ENCODE data around the gene PTK6.
"Not testable (repeated sequence)": the region's sequence is repeated elsewhere in the genome, so short reads cannot be mapped to it uniquely, and the experiment has no call there.

The PTK6 gene

DNA sequence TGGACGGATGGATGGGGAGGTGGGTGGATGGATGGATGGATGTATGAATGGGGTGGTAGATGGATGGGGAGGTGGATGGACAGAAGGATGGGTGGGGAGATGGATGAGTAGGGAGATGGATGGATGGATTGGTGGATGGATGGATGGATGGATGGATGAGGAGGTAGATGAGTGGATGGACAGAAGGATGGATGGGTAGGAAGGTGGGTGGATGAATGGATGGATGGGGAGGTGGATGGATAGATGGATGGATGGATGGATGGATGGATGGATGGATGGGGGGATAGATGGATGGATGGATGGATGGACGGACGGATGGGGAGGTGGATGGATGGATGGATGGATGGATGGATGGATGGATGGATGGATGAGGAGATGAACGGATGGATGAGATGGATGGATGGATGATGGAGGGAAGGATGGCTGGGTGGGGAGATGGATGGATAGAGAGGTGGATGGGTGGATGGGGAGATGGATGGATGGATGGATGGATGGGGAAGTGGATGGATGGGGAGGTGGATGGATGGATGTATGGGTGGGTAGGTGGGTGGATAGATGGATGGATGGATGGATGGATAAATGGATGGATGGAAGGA, 45.4 kb downstream of the PTK6 start:
- no peak for DNase-seq

GRCh38 chr20:63491078-63491477, 46.1 kb downstream of the PTK6 start:
- DNase-seq: no peak

- no peak for DNase-seq
Measured at GRCh38 chr20:63490416-63490815, 46.8 kb downstream of the PTK6 start.

DNA sequence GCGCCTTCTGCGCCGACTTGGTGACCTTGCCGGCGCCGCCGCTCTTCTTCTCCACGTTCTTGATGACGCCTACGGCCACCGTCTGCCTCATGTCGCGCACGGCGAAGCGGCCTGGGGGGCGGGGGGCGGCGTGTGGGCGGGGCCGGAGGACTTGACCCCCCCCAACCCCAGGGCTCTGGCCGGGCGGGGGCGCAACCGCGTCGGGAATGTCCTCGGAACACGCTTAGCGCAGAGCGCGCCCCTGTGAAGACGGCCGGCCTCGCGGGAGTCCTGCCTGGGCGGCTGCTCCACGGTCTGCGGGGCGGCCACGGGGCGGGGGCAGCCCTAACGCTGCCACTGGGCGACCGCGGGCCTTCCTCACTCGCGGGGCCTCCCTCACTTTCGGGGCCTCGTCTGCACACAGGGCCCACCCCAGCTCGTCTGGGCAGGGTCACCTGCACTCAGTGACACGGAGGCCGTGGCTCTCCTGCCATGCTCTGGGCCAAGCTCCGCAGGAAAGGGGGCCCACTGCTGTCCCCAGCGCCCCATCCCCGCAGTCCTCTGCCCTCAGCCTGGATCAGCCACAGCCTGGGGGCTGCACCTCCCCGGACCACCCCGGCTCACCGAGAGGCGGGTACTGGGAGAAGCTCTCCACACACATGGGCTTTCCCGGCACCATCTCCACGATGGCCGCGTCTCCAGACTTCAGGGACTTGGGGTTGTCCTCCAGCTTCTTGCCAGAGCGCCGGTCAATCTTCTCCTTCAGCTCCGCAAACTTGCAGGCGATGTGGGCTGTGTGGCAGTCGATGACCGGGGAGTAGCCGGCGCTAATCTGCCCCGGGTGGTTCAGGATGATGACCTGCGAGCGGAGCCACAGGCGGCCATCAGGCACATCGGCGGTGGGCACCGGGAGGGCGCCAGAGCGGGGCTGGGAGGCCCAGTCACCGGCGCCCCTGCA, 48.6 kb downstream of the PTK6 start:
- no peak for DNase-seq

GRCh38 chr20:63487781-63488241, 49.4 kb downstream of the PTK6 start:
- DNase-seq: no peak

DNA sequence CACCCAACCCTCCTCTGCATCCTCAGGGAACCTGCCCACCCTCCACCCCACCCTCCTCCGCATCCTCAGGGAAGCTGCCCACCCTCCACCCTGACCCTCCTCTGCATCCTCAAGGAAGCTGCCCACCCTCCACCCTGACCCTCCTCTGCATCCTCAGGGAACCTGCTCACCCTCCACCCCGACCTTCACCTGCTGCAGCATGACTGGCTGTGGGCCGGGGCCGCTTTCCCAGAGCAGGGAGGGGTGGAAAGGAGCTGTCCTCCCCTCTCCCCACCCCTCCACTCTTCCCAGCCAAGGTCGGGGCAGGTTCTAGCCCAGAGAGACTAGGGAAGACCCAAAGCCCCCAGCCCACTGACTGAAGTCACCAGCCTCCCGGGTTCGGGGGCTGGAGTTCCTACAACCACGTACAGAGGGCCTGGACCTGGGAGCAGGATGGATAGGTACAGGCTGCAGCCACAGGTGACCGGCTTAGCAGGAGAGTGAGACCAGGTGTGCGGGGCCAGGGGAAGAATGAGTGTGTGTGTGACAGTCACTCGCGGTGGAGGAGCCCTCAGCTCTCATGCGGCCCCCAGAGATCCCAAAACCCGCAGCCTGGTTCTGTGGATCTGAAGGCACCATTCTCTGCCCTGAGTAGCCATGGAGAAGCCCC, 49.9 kb downstream of the PTK6 start:
- no peak for DNase-seq

DNA sequence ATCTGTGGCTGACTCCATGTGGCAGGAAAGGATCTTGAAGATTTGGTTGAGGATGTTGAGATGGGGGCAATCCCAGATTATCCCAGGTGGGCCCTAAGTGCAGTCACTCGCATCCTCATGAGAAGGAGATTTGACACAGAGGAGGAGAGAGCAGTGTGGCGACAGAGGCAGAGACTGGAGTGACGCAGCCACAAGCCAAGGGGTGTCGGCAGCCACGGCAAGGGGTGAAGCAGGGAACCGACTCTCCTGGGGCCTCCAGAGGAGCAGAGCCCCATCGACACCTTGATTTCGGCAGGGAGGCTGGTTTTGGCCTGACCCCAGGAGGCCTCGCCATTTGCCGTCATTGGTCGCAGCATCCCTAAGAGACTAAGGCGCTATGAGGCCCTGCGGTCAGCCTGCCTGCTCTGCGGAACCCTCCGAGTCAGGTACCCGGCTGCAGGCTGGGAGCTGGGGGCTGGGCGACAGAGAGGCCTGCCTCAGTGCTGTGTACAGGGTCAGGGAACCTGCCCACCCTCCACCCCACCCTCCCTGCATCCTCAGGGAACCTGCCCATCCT, 50.8 kb downstream of the PTK6 start:
- no peak for DNase-seq

GRCh38 chr20:63484651-63485403, 52.3 kb downstream of the PTK6 start:
- no peak for DNase-seq

DNA sequence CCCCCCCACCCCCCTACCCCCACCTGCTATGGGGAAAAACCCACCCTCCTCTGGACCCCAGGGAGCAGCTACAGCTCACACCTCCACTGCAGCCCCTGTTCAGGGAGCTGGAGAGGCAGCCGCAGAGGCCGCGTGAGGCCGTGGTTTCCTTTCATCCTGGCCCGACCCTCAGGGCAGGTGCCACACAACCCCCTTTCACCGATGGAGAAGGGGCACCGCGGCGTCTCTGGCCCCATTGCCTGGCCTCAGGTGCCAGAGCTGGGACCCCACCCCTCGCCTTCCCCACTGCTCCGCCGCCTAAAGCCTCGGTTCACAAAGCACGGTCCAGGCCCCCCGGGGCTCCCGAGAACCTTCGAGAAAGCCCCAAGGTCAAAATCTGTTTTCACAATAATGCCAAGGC, 52.9 kb downstream of the PTK6 start:
- DNase-seq: no peak

DNA sequence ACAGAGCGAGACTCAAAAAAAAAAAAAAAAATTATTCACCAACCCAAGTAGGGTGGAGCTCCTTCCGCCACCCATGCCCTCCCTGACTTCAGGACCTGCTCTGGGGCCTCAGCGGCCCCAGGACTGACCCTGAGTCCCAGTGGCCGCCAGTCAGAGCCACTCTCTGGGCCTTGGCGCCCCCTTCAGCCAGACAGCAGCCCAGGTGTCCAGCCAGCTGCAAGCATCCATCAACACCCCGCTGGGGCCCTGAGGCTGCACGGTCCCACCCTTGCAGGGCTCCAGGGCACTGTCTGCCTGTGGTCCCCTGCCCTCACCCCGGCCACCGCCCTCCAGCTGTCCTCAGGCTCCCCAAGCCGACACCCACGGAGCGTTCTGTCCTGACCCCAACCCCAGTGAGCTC, 53.3 kb downstream of the PTK6 start:
- DNase-seq: no peak

DNA sequence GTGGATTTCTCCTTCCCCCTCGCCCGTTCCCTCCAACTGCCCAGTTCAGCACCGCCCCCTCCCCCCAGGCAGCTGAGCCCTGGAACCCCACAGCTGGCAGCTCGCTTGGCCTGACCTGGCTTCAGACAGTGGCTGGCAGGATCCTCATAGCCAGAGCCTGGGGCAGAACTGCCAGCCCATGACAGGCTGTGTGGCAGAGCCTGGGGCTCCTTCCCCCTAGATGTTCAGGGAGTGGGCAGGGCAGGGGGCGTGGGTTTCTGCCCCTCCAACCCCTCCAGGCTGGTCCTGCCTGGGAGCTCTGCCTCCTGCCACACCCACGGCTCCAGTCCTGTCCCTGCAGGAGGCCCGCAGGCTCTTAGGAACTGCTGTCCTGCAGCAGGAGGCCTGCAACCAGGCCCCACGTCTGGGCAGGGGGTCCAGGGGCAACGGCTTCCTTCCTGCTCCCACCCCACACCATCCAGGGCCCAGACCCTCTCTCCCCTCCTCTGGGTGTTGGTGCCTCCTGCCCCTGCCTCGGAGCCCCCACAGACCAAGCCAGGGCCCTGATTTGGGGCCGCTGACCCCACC, 55.1 kb downstream of the PTK6 start:
- no peak for DNase-seq

GRCh38 chr20:63481503-63481902, 55.7 kb downstream of the PTK6 start:
- DNase-seq: no peak

DNA sequence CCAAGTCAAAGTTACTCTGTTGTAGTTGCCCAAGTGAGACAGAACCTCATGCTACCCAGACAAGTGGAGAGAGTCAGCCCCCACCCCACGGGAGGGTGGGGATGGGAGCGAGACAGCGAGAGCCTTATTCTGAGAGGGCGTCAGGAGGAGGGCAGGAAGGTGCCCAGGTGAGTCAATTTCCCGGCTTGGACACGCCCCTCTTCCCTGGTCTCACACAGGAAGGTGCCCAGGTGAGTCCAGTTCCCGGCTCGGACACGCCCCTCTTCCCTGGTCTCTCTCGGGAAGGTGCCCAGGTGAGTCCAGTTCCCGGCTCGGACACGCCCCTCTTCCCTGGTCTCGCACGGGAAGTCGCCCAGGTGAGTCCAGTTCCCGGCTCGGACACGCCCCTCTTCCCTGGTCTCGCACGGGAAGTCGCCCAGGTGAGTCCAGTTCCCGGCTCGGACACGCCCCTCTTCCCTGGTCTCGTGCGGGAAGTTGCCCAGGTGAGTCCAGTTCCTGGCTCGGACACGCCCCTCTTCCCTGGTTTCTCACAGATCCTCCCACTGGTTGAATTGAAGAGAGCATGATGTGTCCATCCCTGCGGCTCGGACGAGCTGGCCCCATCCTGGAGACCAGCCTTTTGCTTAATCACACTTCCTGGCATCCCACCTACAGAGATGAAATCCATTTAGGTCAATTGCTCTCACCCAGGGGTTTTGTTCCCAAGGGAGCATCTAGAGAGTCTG, 57.3 kb downstream of the PTK6 start:
- not testable (repeated sequence) for DNase-seq

DNA sequence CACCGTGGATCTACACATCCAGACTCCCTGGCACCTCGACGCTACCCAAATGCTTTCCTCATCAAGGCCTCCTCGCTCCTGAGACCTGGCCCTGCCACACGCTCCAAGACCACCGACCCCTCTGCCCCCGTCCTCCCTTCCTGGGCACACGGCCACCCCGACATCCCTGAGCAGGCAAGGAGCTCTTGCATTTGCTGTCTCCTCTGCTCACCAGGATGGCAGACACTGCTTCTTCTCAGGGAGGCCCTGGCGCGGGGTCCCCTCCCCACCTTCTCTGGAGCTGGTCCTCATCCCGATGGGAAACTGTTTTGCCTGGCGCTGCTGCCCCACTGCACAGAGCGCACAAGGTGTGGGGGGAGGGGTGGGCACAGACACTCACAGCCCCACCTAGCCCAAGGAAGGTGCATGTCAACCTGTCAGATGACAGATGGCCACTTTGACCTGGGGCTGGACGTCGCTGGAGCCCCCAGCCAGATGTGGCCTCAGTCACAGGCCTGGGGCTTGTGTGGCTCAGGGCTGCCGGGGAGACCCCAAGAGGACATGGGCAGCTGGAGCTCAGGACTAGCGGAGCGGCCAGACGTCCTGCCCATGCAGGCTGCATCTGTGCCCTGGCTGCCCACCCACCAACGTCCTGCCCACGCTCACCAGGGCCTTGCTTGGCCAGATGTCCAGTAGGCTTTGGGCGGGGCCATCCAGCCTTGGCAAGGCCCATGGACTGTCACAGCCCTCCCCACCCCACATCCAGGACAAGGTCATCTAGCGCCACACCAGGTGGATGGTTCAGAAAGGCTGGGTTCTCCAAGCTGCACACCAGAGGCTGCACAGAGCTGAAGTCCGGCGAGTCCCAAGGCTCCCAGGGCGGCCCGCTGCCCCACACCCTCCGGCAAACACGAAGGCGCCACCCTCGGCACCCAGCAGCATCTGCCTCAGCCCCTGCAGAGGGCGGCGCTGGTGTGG, 58.6 kb downstream of the PTK6 start:
- DNase-seq: no peak

All from CD4-positive, alpha-beta T cell treated with Interleukin-12 subunit alpha and Interleukin-12 subunit beta, for 1 hour (primary cell).